ENCODE measurements around the gene OR2A14. TPM values are rescaled to one million over a fixed set of nuclear protein-coding genes. Genes with fewer than 3 reads are reported as not detected.

OR2A14 gene
- polyA plus RNA-seq, 1 experiment, result not detected

GRCh38 chr7:144090667-144091066 lies 32.3 kb upstream of the OR2A14 start:
- DNase-seq (ENCODE audit: low read depth), result no peak
- Histone ChIP-seq H3K36me3 (ENCODE audit: control insufficient read depth, insufficient read depth, low read length) (no peaks in the 10 kb centered on the region), H3K27me3 (ENCODE audit: control insufficient read depth, insufficient read depth, low read length) (no peaks in the 10 kb centered on the region), H3K4me3 (ENCODE audit: low read depth, low read length) (no peak overlapping the region)
- no peak for TF ChIP-seq CTCF (IDR thresholded peaks at IDR 0.05; ENCODE audit: insufficient read depth, low read depth, low read length)
- ChIA-PET CTCF (no interaction called here), POLR2A (no interaction called here)

GRCh38 chr7:144098776-144099175 lies 24.2 kb upstream of the OR2A14 start:
- H3K27me3 ChIP-seq (ENCODE audit: control insufficient read depth, insufficient read depth, low read length), result no peaks in the 10 kb centered on the region
- TF ChIP-seq CTCF (IDR thresholded peaks at IDR 0.05; ENCODE audit: insufficient read depth, low read depth, low read length), result no peak
- CTCF ChIA-PET, result interaction anchor here (0.9 kb wide), 1 partner anchor 29 kb away, joined by 3 read pairs; no protein-coding TSS in a partner anchor
- H3K36me3 ChIP-seq (ENCODE audit: control insufficient read depth, insufficient read depth, low read length), result no peaks in the 10 kb centered on the region
- POLR2A ChIA-PET, result no interaction called here
- no peak for DNase-seq (ENCODE audit: low read depth)
- no peak overlapping the region for H3K4me3 ChIP-seq (ENCODE audit: low read depth, low read length)

- POLR2A ChIA-PET, result no interaction called here
- CTCF ChIA-PET, result no interaction called here
Measured at GRCh38 chr7:144100607-144101006, 22.4 kb upstream of the OR2A14 start.

GRCh38 chr7:144102041-144102440 lies 20.9 kb upstream of the OR2A14 start:
- DNase-seq (ENCODE audit: low read depth), result no peak
- H3K4me3 ChIP-seq (ENCODE audit: low read depth, low read length), result no peak overlapping the region
- ChIA-PET POLR2A (no interaction called here), CTCF (no interaction called here)
- no peak for TF ChIP-seq CTCF (IDR thresholded peaks at IDR 0.05; ENCODE audit: insufficient read depth, low read depth, low read length)
- no peaks in the 10 kb centered on the region for H3K36me3 ChIP-seq (ENCODE audit: control insufficient read depth, insufficient read depth, low read length)
- H3K27me3 ChIP-seq (ENCODE audit: control insufficient read depth, insufficient read depth, low read length), result no peaks in the 10 kb centered on the region

More at GRCh38 chr7:144100607-144101006, 22.4 kb upstream of the OR2A14 start:
- Histone ChIP-seq H3K36me3 (ENCODE audit: control insufficient read depth, insufficient read depth, low read length) (no peaks in the 10 kb centered on the region), H3K4me3 (ENCODE audit: low read depth, low read length) (no peak overlapping the region), H3K27me3 (ENCODE audit: control insufficient read depth, insufficient read depth, low read length) (no peaks in the 10 kb centered on the region)
- no peak for DNase-seq (ENCODE audit: low read depth)
- no peak for TF ChIP-seq CTCF (IDR thresholded peaks at IDR 0.05; ENCODE audit: insufficient read depth, low read depth, low read length)

GRCh38 chr7:144105211-144105610 lies 17.8 kb upstream of the OR2A14 start:
- no peak for TF ChIP-seq CTCF (IDR thresholded peaks at IDR 0.05; ENCODE audit: insufficient read depth, low read depth, low read length)
- ChIA-PET CTCF (no interaction called here), POLR2A (no interaction called here)
- Histone ChIP-seq H3K36me3 (ENCODE audit: control insufficient read depth, insufficient read depth, low read length) (no peaks in the 10 kb centered on the region), H3K4me3 (ENCODE audit: low read depth, low read length) (no peak overlapping the region), H3K27me3 (ENCODE audit: control insufficient read depth, insufficient read depth, low read length) (no peaks in the 10 kb centered on the region)
- no peak for DNase-seq (ENCODE audit: low read depth)

Data from BJ (cell line).